GM21723 (cell line): ENCODE results near the gene ARMH1.
"Not testable (repeated sequence)": the region's sequence is repeated elsewhere in the genome, so short reads cannot be mapped to it uniquely, and the experiment has no call there.

Source experiments
- ATAC-seq: cut with Tn5 transposase; IDR thresholded peaks from one replicate; pipeline ENCODE4 v1.9.1; 2021; ENCODE audit warnings: mild to moderate bottlenecking, moderate library complexity; ENCODE audit not compliant: unreplicated experiment

The ARMH1 gene

DNA sequence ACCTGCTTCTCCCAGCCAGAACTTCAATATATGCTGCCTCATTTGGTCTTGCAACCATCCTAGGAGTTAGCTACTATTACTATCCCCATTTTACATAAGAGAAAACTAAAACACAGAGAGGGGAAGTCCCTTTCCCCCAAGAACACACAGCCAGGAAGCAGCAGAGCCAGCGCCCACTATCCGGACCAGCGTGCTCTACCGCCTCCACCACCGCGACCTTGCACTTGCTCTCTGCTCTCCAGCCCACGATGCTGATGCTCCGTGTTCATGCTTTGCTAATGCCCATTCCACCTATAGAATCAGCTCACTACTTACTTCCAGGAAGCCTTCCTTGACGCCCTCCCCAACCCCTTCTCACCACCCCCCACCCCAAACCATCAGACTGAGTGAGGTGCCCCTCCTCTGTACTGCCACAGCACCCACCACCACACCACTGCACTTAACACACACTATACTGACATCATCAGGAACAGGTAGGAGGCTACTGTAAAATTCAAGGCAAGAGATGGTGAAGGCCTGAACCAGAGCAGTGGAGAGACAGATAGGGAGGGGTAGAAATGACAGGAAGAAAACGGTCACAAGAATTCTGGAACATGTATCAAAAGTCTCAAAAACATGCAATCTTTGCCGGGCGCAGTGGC lies 9.7 kb upstream of the ARMH1 start:
- no peak for ATAC-seq

- not testable (repeated sequence) for ATAC-seq
These were observed 7.8 kb upstream of the ARMH1 start for GRCh38 chr1:44666719-44667118.

GRCh38 chr1:44670751-44671640 lies 3.5 kb upstream of the ARMH1 start:
- no peak for ATAC-seq

- no peak for ATAC-seq
These were observed 2.1 kb upstream of the ARMH1 start for GRCh38 chr1:44672254-44672955.

DNA sequence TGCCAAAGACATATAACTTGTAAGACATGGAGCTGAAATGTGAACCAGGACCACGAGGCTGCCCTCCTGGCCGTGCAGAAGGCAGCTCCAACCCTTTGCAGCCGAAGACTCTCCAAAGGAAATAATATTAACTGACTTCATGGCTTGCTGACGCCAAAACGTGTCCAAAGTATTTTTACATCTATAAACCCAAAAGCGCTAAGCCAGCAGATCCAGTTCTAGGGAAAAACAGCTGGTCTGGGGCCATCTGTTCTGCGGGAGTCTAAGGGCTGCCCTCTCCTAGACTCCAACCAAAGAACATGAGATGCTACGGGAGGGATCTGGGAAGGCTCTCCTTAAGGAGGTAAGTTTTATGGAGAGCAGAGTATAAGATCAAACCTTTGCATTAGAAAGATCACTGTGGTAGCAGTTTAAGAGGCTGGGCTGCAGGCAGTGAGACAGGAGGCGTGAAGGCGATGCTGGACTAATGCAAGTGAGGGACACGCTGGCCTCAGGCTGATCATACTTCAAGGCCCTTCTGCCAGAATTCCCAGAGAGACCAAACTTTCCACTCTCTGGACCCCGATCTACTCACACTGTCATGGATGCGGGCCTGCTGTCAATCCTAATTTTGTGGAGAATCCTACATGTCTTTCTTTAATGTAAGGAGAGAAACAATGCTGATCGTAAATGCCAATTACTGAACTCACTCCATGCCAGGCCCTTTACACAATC lies 1.4 kb upstream of the ARMH1 start:
- no peak for ATAC-seq

- peak; percentile 7 for ATAC-seq
These were observed 820 bp upstream of the ARMH1 start for GRCh38 chr1:44673675-44674112.

DNA sequence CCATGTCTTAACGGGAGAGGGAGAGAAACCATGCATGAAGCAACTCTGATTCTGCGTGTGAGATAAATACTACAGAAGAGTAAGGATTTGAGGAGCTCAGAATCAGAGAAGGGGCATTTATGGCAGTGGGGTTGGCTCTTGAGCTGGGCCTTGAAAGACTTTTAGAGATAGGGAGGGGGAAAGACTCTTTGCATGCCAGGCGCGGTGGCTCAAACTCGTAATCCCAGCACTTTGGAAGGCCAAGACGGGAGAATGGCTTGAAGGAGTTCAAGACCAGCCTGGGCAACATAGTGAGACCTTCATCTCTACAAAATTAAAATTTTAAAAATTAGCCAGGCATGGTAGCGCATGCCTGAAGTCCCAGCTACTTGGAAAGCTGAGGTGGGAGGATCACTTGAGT lies 672 bp downstream of the ARMH1 start:
- ATAC-seq, result no peak

- no peak for ATAC-seq
These were observed 2.1 kb downstream of the ARMH1 start for GRCh38 chr1:44676484-44677200.

DNA sequence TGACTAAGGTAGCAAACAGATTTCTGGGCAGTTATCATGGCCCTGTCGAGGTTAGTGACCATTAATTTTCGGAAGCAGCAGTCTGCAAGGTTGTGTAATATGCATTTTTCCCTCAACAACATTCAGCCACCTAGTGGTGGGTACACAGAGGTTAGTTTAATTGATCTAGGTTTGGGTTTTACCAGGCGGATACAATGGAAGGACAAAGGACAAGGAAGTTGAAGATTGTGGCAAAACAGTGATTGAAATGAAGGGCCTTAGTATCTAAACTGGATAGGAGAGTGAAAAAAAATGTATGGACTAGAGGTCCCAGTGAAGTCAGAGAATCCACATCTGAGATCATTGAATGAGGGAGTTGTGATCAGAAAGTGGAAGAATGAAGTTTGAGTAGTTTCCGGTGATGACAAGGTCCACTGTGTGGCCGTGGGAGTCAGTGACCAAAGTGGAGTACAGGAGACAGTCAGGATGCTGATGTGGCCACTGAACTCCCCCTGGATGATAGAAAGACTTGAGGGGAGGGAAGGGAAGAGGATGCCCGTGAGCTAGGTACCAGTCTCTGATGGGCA lies 2.8 kb downstream of the ARMH1 start:
- ATAC-seq, result no peak

DNA sequence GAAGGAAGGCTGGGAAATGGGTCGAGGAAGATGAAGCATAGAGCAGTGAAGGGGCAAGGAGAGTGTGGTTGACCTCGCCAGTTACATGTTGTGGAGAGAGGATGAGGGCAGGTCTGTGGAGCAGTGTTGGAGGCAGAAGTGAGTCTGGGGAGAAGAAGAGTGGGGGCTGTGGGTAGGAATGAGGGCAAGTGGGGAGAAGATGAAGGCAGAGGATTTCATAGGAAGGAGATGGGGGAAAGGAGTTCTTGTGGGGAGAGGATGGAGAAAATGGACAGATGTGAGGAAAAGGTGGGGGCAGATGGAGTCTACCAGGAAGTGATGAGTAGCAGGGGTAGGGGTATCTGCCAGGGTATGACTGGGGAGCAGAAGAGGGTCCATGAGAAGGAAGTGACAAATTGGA lies 3.6 kb downstream of the ARMH1 start:
- ATAC-seq, result no peak

DNA sequence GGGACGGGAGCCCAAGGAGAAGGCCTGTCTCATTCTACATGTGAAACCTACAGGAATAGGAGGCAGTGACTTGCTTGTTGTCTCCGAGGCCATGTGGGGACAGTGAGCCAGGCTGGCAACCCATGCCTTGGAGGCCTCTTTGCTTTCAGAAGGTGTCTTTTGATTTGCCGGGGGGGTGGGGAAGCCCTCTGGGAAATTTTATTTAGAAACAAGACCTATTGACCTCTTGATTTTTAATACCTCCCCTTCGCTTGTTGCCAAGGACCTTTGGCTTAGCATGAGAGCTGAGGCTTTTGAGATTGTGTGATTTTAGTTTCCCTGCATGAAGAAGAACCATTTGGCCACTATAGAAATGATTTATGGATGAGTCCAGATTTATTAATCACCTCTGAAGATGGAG lies 4.1 kb downstream of the ARMH1 start:
- no peak for ATAC-seq

DNA sequence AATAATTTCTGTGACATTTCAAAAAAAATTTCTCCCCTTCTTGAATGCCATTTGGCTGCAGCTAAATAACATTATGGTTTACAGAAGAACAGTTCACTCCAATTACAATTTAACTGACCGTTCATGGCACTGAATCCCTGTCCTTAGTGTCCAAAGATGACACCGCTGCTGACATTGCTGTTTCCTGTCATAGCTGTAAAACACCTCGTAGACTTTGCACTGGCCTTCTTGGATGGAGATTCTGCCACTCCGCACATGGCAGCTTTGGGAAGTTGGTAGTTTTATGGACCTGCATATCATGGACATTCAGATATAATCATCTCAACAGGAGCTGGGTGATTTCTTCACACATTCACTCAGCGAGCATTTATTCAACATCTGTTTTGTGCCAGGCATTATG lies 5.0 kb downstream of the ARMH1 start:
- ATAC-seq, result no peak

GRCh38 chr1:44681905-44682882 lies 7.7 kb downstream of the ARMH1 start:
- ATAC-seq, result no peak

DNA sequence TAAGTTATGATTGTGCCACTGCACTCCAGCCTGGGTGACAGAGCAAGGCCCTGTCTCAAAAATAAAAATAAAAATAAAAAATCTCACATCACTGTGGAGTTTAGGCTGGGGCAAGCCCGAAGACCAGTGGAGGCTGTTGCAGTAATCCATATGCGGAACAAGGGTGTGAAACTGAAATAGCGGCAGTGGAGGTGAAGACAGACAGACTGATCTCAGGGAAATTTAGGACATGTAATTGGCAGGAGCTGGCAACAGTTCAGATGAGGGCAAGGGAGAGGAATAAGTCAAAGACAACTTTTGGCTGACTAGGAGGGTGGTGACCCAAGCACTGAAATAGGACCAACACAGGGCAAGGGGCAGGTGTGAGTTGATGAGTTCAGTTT lies 8.4 kb downstream of the ARMH1 start:
- no peak for ATAC-seq

- peak; percentile 85 for ATAC-seq
These were observed 10.0 kb downstream of the ARMH1 start for GRCh38 chr1:44684525-44684924.

DNA sequence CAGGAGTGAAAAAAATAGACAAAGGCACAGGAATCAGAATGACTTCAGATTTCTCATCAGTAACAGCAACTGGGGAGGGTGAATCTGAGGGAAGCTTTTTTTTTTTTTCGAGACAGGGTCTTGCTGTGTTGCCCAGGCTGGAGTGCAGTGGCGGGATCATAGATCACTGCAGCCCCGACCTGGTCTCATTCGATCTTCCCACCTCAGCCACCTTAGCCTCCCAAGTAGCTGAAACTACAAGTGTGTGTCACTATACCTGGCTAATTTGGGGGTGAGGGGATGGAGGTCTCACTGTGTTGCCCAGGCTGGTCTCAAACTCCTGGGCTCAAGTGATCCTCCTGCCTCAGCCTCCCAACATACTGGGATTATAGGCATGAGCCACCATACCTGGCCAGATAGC lies 10.7 kb downstream of the ARMH1 start:
- ATAC-seq, result no peak

DNA sequence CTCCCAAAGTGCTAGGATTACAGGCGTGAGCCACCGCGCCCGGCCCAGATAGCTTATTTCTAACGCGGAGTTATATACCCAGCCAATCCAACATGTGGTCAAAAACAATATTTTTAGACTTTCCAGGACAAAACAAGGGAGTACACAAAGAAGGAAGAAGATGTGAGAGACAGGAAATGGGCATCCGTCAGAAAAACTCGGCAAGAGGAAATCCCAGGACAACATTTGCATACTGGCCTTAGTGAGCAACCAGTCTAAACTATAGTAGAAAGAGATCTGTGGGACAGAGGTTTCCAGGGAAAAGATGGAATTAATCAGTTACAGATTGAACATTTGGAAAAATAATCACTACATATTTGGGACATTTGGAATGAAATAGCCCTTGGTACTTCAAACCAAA lies 11.4 kb downstream of the ARMH1 start:
- ATAC-seq, result no peak

- ATAC-seq, result no peak
These were observed 14.4 kb downstream of the ARMH1 start for GRCh38 chr1:44688760-44689446.

- no peak for ATAC-seq
These were observed 14.9 kb downstream of the ARMH1 start for GRCh38 chr1:44689447-44689765.
